Neural cell (in vitro differentiated cells): ENCODE data around the gene TAGLN2. TPM values are rescaled to one million over a fixed set of nuclear protein-coding genes. Genes with fewer than 3 reads are reported as not detected.

Experiments
- H2AFZ ChIP-seq: fragments of 200-600, 300-800 bp; sonication (generic), shearing (Covaris generic); 2 replicates; pipeline ENCODE4 v1.6.0; 2014; ENCODE audit warnings: low read depth, mild to moderate bottlenecking, antibody characterized with exemption, low read length, moderate library complexity
- H3F3A ChIP-seq: fragments of 200-600 bp; shearing (Covaris generic); 2 replicates; pipeline ENCODE4 v1.6.1; 2016; ENCODE audit warnings: mild to moderate bottlenecking, moderate library complexity, mixed read lengths, antibody characterized with exemption, low read length; ENCODE audit not compliant: insufficient read depth, poor library complexity, severe bottlenecking
- H3K27ac ChIP-seq: fragments of 200-600, 300-800 bp; sonication (generic), shearing (Covaris generic); 2 replicates; pipeline ENCODE4 v1.5.1; 2014; ENCODE audit warnings: mild to moderate bottlenecking, low read length, moderate library complexity
- H3K27me3 ChIP-seq: fragments of 300-800, 200-600 bp; sonication (generic), shearing (Covaris generic); 2 replicates; pipeline ENCODE4 v1.6.0; 2014; ENCODE audit warnings: mild to moderate bottlenecking, low read depth, low read length, moderate library complexity; ENCODE audit not compliant: insufficient read depth
- H3K36me3 ChIP-seq: fragments of 300-800, 200-600 bp; sonication (generic), shearing (Covaris generic); 2 replicates; pipeline ENCODE4 v1.5.1; 2014; ENCODE audit warnings: mild to moderate bottlenecking, antibody characterized with exemption, low read length, moderate library complexity; ENCODE audit not compliant: insufficient read depth
- H3K4me2 ChIP-seq: fragments of 300-800, 200-600 bp; sonication (generic), shearing (Covaris generic); 2 replicates; pipeline ENCODE4 v1.6.0; 2014; ENCODE audit warnings: mild to moderate bottlenecking, low read length
- H3K4me3 ChIP-seq: fragments of 300-800, 200-600 bp; sonication (generic), shearing (Covaris generic); 2 replicates; pipeline ENCODE4 v1.5.1; 2014; ENCODE audit warnings: mild to moderate bottlenecking, low read length, moderate library complexity
- H3K79me2 ChIP-seq: fragments of 200-600 bp; shearing (Covaris generic); replicated peaks from 2 replicates; pipeline ENCODE4 v1.6.0; 2014; ENCODE audit warnings: mild to moderate bottlenecking, low read length, moderate library complexity; ENCODE audit not compliant: insufficient read depth
- H3K9ac ChIP-seq: fragments of 300-800, 200-600 bp; sonication (generic), shearing (Covaris generic); 2 replicates; pipeline ENCODE4 v1.6.1; 2016; ENCODE audit warnings: mild to moderate bottlenecking, low read length, mixed read lengths
- H3K9me2 ChIP-seq: fragments of 200-600 bp; shearing (Covaris generic); 2 replicates; pipeline ENCODE4 v1.6.1; 2016; ENCODE audit warnings: mild to moderate bottlenecking, low read length, mixed read lengths; ENCODE audit not compliant: insufficient read depth
- H3K9me3 ChIP-seq: fragments of 200-600, 300-800 bp; sonication (generic), shearing (Covaris generic); 2 replicates; pipeline ENCODE4 v1.6.1; 2016; ENCODE audit warnings: mild to moderate bottlenecking, mixed run types, low read length, moderate library complexity, mixed read lengths
- H4K20me1 ChIP-seq: fragments of 200-600 bp; shearing (Covaris generic); 2 replicates; pipeline ENCODE4 v1.6.1; 2016; ENCODE audit warnings: mild to moderate bottlenecking, mixed run types; ENCODE audit not compliant: insufficient read depth
- EP300 ChIP-seq: fragments of 450-650 bp; conservative IDR thresholded peaks from 2 replicates; pipeline ENCODE4 v1.6.1; 2014; ENCODE audit warnings: antibody characterized with exemption, mild to moderate bottlenecking, moderate library complexity; ENCODE audit not compliant: poor library complexity, severe bottlenecking
- EZH2 ChIP-seq: fragments of 200-600, 300-800 bp; shearing (Covaris generic), sonication (generic); IDR thresholded peaks from 2 replicates; pipeline ENCODE4 v1.6.1; 2014; ENCODE audit warnings: antibody characterized with exemption, low read length, borderline replicate concordance, mild to moderate bottlenecking; ENCODE audit not compliant: insufficient read depth, poor library complexity, severe bottlenecking
- MXI1 ChIP-seq: fragments of 450-650 bp; conservative IDR thresholded peaks from 2 replicates; pipeline ENCODE4 v1.6.1; 2014; ENCODE audit warnings: antibody characterized with exemption, mild to moderate bottlenecking; ENCODE audit not compliant: poor library complexity, severe bottlenecking
- POLR2AphosphoS5 ChIP-seq: IDR thresholded peaks from 2 replicates; pipeline ENCODE4 v1.6.1; 2012
- RAD21 ChIP-seq: fragments of 450-650 bp; conservative IDR thresholded peaks from 2 replicates; pipeline ENCODE4 v1.6.1; 2014; ENCODE audit warnings: antibody characterized with exemption, mild to moderate bottlenecking, moderate library complexity
- REST ChIP-seq: IDR thresholded peaks from 2 replicates; pipeline ENCODE4 v1.6.1; 2012; ENCODE audit warnings: borderline replicate concordance
- SMC3 ChIP-seq: fragments of 450-650 bp; conservative IDR thresholded peaks from 2 replicates; pipeline ENCODE4 v1.6.1; 2014; ENCODE audit warnings: antibody characterized with exemption, mild to moderate bottlenecking, moderate library complexity; ENCODE audit not compliant: poor library complexity
- TAF1 ChIP-seq: IDR thresholded peaks from 2 replicates; pipeline ENCODE4 v1.6.1; 2012; ENCODE audit warnings: low read depth
- polyA plus RNA-seq: library from polyadenylated mRNA; depleted of rRNA; stranded (reverse); fragments of >200 nt; gene quantifications from 2 replicates; pipeline ENCODE4 v1.2.3, GENCODE V29; 2014
- TF ChIP-seq, protein P1 (sequence below): fragments of 450-650 bp; IDR thresholded peaks from 2 replicates; pipeline ENCODE4 v1.5.1; 2014; ENCODE audit warnings: antibody characterized with exemption, mild to moderate bottlenecking, moderate library complexity; ENCODE audit not compliant: poor library complexity, severe bottlenecking

The TAGLN2 gene
- polyA plus RNA-seq, 1 donor from 2014 or later: 0.52 TPM

DNA sequence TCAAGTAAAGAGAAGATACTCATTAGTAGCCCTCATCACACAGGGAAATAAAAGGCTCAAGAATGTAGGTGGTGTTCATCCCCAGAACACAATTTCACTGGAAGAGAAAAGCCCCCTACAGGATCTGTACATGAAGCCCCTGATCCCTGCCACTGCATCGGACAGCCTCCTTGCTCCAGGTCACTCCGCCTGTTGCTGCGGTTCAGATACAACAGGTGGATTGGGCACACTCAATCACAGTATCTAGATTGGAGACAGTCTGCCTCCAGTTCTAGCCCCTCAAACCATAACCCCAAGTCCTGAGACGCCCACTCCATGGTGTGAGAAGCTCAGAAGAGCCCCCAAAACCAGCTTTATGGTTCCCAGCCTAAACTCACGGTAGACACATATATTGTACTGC is 27.6 kb upstream of the TAGLN2 start:
- Histone ChIP-seq H3K27ac (no peak overlapping the region), H3K27me3 (no peaks in the 10 kb centered on the region), H3K4me2 (no peak overlapping the region), H3K9me3 (no peaks in the 10 kb centered on the region), H4K20me1 (no peaks in the 10 kb centered on the region), H3K36me3 (no peaks in the 10 kb centered on the region), H3K4me3 (no peak overlapping the region), H3K9me2 (no peaks in the 10 kb centered on the region), H3K9ac (no peak overlapping the region), H3K79me2 (no peaks in the 10 kb centered on the region), H2AFZ (no peak overlapping the region), H3F3A (no peaks in the 10 kb centered on the region)
- no peak for TF ChIP-seq POLR2AphosphoS5
- TF ChIP-seq RAD21: no peak
- no peak for TF ChIP-seq TAF1
- no peak for TF ChIP-seq SMC3
- no peak for TF ChIP-seq EZH2
- no peak for TF ChIP-seq REST
- TF ChIP-seq, protein P1, sequence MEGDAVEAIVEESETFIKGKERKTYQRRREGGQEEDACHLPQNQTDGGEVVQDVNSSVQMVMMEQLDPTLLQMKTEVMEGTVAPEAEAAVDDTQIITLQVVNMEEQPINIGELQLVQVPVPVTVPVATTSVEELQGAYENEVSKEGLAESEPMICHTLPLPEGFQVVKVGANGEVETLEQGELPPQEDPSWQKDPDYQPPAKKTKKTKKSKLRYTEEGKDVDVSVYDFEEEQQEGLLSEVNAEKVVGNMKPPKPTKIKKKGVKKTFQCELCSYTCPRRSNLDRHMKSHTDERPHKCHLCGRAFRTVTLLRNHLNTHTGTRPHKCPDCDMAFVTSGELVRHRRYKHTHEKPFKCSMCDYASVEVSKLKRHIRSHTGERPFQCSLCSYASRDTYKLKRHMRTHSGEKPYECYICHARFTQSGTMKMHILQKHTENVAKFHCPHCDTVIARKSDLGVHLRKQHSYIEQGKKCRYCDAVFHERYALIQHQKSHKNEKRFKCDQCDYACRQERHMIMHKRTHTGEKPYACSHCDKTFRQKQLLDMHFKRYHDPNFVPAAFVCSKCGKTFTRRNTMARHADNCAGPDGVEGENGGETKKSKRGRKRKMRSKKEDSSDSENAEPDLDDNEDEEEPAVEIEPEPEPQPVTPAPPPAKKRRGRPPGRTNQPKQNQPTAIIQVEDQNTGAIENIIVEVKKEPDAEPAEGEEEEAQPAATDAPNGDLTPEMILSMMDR: no peak
- no peak for TF ChIP-seq MXI1

DNA sequence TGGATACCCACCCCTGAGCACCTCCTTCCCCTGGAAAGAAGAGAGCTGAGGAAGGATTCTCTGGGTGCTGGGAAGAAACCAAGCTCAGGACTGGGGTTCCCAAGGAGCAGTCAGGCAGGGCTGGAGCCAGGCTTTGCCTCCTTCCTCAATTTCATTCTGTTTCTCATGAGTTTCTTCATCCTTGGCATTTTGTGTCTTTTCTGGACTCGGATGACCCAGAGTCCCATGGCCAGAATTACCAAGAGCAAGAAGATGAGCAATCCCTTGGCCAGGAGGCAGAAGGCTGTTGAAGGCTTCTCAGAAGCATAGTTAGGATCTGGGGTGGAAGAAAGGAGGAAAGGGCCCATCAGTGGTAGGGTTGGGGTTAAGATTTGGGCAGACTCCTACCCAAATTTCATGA is 26.2 kb upstream of the TAGLN2 start:
- Histone ChIP-seq H3K4me2 (no peak overlapping the region), H3K9ac (no peak overlapping the region), H3K36me3 (no peaks in the 10 kb centered on the region), H3K9me2 (no peaks in the 10 kb centered on the region), H3K9me3 (no peaks in the 10 kb centered on the region), H2AFZ (no peak overlapping the region), H3K79me2 (no peaks in the 10 kb centered on the region), H3K27ac (no peak overlapping the region), H3F3A (no peaks in the 10 kb centered on the region), H3K27me3 (no peaks in the 10 kb centered on the region), H4K20me1 (no peaks in the 10 kb centered on the region), H3K4me3 (no peak overlapping the region)
- TF ChIP-seq RAD21 (no peak), POLR2AphosphoS5 (no peak), EZH2 (no peak), SMC3 (no peak), MXI1 (no peak), EP300 (no peak), REST (no peak), TAF1 (no peak)
